GM10266 (cell line): ENCODE data around the gene AIFM2.

Experiments used
- DNase-seq: peaks from one replicate; pipeline ENCODE4 v3.0.0; 2012; ENCODE audit errors: extremely low spot score
- CTCF ChIP-seq: IDR thresholded peaks from 2 replicates; pipeline ENCODE4 v1.5.1; 2012; ENCODE audit warnings: mild to moderate bottlenecking, low read depth; ENCODE audit not compliant: control insufficient read depth, insufficient read depth; ENCODE audit errors: missing control alignments

The AIFM2 gene

GRCh38 chr10:70098271-70098670, 34.4 kb downstream of the AIFM2 start:
- DNase-seq: no peak
- no peak for TF ChIP-seq CTCF

- TF ChIP-seq CTCF: no peak
- no peak for DNase-seq
Measured at GRCh38 chr10:70097459-70097858, 35.2 kb downstream of the AIFM2 start.

GRCh38 chr10:70096705-70097420, 35.8 kb downstream of the AIFM2 start:
- no peak for DNase-seq
- no peak for TF ChIP-seq CTCF

GRCh38 chr10:70096016-70096704, 36.5 kb downstream of the AIFM2 start:
- no peak for DNase-seq

GRCh38 chr10:70094250-70094649, 38.4 kb downstream of the AIFM2 start:
- TF ChIP-seq CTCF: no peak
- DNase-seq: no peak

More at GRCh38 chr10:70096016-70096704, 36.5 kb downstream of the AIFM2 start:
- no peak for TF ChIP-seq CTCF

- no peak for TF ChIP-seq CTCF
- DNase-seq: no peak
Measured at GRCh38 chr10:70093335-70093944, 39.2 kb downstream of the AIFM2 start.

- DNase-seq: no peak
- TF ChIP-seq CTCF: no peak
Measured at GRCh38 chr10:70092389-70092718, 40.3 kb downstream of the AIFM2 start.
